Astrocyte (in vitro differentiated cells and primary cell): ENCODE measurements around the gene GRIK5. TPM values are rescaled to one million over a fixed set of nuclear protein-coding genes. Genes with fewer than 3 reads are reported as not detected.
A peak's percentile ranks its signal among the peaks of the same experiment; 100 is the strongest.

Experiments
- DNase-seq: peaks from one replicate; pipeline ENCODE4 v3.0.0-alpha.2; 2010; ENCODE audit warnings: low read depth
- FAIRE-seq: peaks from 2 replicates; lab custom pipeline; 2011; peaks lifted over from hg19 to GRCh38; lab: Jason Lieb, UNC
- H2AFZ ChIP-seq: 2 replicates; pipeline ENCODE4 v1.6.0; 2012; ENCODE audit warnings: low read depth, low read length, inconsistent platforms
- H3K27ac ChIP-seq: 2 replicates; pipeline ENCODE4 v1.5.1; 2011; ENCODE audit warnings: low read depth, low read length, inconsistent platforms
- H3K27me3 ChIP-seq: 2 replicates; pipeline ENCODE4 v1.6.0; 2011; ENCODE audit warnings: low read length, inconsistent platforms; ENCODE audit not compliant: insufficient read depth
- H3K36me3 ChIP-seq: 2 replicates; pipeline ENCODE4 v1.5.1; 2011; ENCODE audit warnings: low read length, inconsistent platforms; ENCODE audit not compliant: insufficient read depth
- H3K4me1 ChIP-seq: 2 replicates; pipeline ENCODE4 v1.5.1; 2011; ENCODE audit warnings: low read length, inconsistent platforms; ENCODE audit not compliant: insufficient read depth
- H3K4me2 ChIP-seq: 2 replicates; pipeline ENCODE4 v1.6.0; 2012; ENCODE audit warnings: low read length, inconsistent platforms
- H3K4me3 ChIP-seq: 2 replicates; pipeline ENCODE4 v1.5.1; 2011; ENCODE audit warnings: low read depth, mild to moderate bottlenecking, low read length, inconsistent platforms; ENCODE audit not compliant: insufficient read depth
- H3K79me2 ChIP-seq: 2 replicates; pipeline ENCODE4 v1.6.0; 2012; ENCODE audit warnings: mild to moderate bottlenecking, low read length, inconsistent platforms; ENCODE audit not compliant: insufficient read depth
- H3K9ac ChIP-seq: 2 replicates; pipeline ENCODE4 v1.6.0; 2012; ENCODE audit warnings: mild to moderate bottlenecking, low read length, inconsistent platforms
- H3K9me3 ChIP-seq: 2 replicates; pipeline ENCODE4 v1.5.1; 2012; ENCODE audit warnings: low read depth, mild to moderate bottlenecking, low read length, inconsistent platforms; ENCODE audit not compliant: insufficient read depth
- H4K20me1 ChIP-seq: 2 replicates; pipeline ENCODE4 v1.6.0; 2012; ENCODE audit warnings: low read length, inconsistent platforms; ENCODE audit not compliant: insufficient read depth
- H3K27ac Mint-ChIP-seq: one replicate; pipeline ENCODE4 v1.8.0; 2021; ENCODE audit warnings: mild to moderate bottlenecking, mixed read lengths; ENCODE audit not compliant: unreplicated experiment
- H3K27me3 Mint-ChIP-seq: one replicate; pipeline ENCODE4 v1.8.0; 2021; ENCODE audit warnings: low read depth, mixed read lengths; ENCODE audit not compliant: unreplicated experiment
- H3K36me3 Mint-ChIP-seq: one replicate; pipeline ENCODE4 v1.8.0; 2021; ENCODE audit warnings: low read depth, mixed read lengths; ENCODE audit not compliant: unreplicated experiment
- H3K4me1 Mint-ChIP-seq: one replicate; pipeline ENCODE4 v1.8.0; 2021; ENCODE audit warnings: low read depth, mixed read lengths; ENCODE audit not compliant: unreplicated experiment
- H3K4me3 Mint-ChIP-seq: one replicate; pipeline ENCODE4 v1.8.0; 2021; ENCODE audit warnings: mild to moderate bottlenecking, moderate library complexity, mixed read lengths; ENCODE audit not compliant: unreplicated experiment
- H3K9me3 Mint-ChIP-seq: one replicate; pipeline ENCODE4 v1.8.0; 2021; ENCODE audit warnings: mild to moderate bottlenecking, mixed read lengths; ENCODE audit not compliant: unreplicated experiment
- EZH2 ChIP-seq: IDR thresholded peaks from 2 replicates; pipeline ENCODE4 v1.6.1; 2012; ENCODE audit warnings: mild to moderate bottlenecking, low read length, inconsistent platforms; ENCODE audit not compliant: insufficient read depth
- total RNA-seq: library from RNA; stranded (reverse); gene quantifications from 2 replicates; pipeline ENCODE4 v1.2.1, GENCODE V29; 2021
- TF ChIP-seq, protein P1 (sequence below): IDR thresholded peaks from 2 replicates; pipeline ENCODE4 v1.5.1; 2011; ENCODE audit warnings: low read depth, mild to moderate bottlenecking, inconsistent platforms, low read length, moderate library complexity; ENCODE audit not compliant: insufficient read depth

Gene GRIK5
- total RNA-seq, 1 donor from 2014 or later, result 9.2 TPM

GRCh38 chr19:42095814-42096230, 25.8 kb upstream of the GRIK5 start:
- H3K4me3 ChIP-seq, result no peak overlapping the region
- no peaks in the 10 kb centered on the region for H3K9me3 Mint-ChIP-seq
- no peaks in the 10 kb centered on the region for H3K79me2 ChIP-seq
- no peaks in the 10 kb centered on the region for H4K20me1 ChIP-seq
- no peaks in the 10 kb centered on the region for H3K9me3 ChIP-seq
- peaks cover 4% of the 10 kb centered on the region for H3K4me1 ChIP-seq
- H3K4me2 ChIP-seq, result no peak overlapping the region
- H2AFZ ChIP-seq, result no peak overlapping the region
- TF ChIP-seq EZH2, result no peak
- TF ChIP-seq, protein P1, sequence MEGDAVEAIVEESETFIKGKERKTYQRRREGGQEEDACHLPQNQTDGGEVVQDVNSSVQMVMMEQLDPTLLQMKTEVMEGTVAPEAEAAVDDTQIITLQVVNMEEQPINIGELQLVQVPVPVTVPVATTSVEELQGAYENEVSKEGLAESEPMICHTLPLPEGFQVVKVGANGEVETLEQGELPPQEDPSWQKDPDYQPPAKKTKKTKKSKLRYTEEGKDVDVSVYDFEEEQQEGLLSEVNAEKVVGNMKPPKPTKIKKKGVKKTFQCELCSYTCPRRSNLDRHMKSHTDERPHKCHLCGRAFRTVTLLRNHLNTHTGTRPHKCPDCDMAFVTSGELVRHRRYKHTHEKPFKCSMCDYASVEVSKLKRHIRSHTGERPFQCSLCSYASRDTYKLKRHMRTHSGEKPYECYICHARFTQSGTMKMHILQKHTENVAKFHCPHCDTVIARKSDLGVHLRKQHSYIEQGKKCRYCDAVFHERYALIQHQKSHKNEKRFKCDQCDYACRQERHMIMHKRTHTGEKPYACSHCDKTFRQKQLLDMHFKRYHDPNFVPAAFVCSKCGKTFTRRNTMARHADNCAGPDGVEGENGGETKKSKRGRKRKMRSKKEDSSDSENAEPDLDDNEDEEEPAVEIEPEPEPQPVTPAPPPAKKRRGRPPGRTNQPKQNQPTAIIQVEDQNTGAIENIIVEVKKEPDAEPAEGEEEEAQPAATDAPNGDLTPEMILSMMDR, result no peak
- peaks cover 8% of the 10 kb centered on the region for H3K4me1 Mint-ChIP-seq
- no peaks in the 10 kb centered on the region for H3K36me3 ChIP-seq
- H3K36me3 Mint-ChIP-seq, result peaks cover 4% of the 10 kb centered on the region
- no peak for FAIRE-seq
- no peaks in the 10 kb centered on the region for H3K27me3 ChIP-seq
- H3K27me3 Mint-ChIP-seq, result peaks cover 10% of the 10 kb centered on the region
- DNase-seq, result no peak
- H3K27ac ChIP-seq, result no peak overlapping the region
- H3K4me3 Mint-ChIP-seq, result no peak overlapping the region
- no peak overlapping the region for H3K27ac Mint-ChIP-seq
- H3K9ac ChIP-seq, result no peak overlapping the region

- Histone ChIP-seq H2AFZ (no peak overlapping the region), H3K4me3 (no peak overlapping the region), H4K20me1 (no peaks in the 10 kb centered on the region), H3K79me2 (no peaks in the 10 kb centered on the region), H3K4me1 (peaks cover 4% of the 10 kb centered on the region), H3K9ac (no peak overlapping the region), H3K4me2 (no peak overlapping the region), H3K27ac (no peak overlapping the region), H3K27me3 (no peaks in the 10 kb centered on the region), H3K9me3 (no peaks in the 10 kb centered on the region), H3K36me3 (no peaks in the 10 kb centered on the region)
- TF ChIP-seq, protein P1, result no peak
- no peak for TF ChIP-seq EZH2
- Mint-ChIP-seq H3K4me3 (no peak overlapping the region), H3K4me1 (peaks cover 8% of the 10 kb centered on the region), H3K27ac (no peak overlapping the region), H3K36me3 (peaks cover 4% of the 10 kb centered on the region), H3K9me3 (no peaks in the 10 kb centered on the region), H3K27me3 (peaks cover 10% of the 10 kb centered on the region)
- no peak for FAIRE-seq
- no peak for DNase-seq
Observed at GRCh38 chr19:42095142-42095813, 25.3 kb upstream of the GRIK5 start.

DNA sequence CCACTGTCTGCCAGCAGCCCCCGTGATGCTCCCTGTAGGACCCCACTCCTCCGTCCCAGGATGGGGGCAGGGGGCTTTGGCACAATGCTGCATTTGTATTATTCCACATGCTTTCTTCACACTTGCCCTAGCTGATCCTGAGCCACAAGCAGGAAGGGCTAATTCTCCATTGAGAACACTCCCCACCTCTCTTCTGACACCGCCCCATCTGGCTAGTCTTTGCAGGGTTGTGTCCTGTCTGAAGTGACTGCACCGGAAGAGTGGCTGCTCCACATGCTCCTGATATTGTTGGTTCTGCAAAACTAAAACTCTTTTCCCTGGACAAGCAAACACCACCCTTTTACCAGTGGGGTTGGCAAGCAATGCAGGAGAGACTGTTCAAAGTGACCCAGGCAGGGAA, 23.9 kb upstream of the GRIK5 start:
- FAIRE-seq, result no peak

More for the DNA sequence above, 23.9 kb upstream of the GRIK5 start:
- H3K4me1 ChIP-seq, result peaks cover 7% of the 10 kb centered on the region
- TF ChIP-seq, protein P1, result no peak
- TF ChIP-seq EZH2, result no peak
- no peak overlapping the region for H3K9ac ChIP-seq
- no peak overlapping the region for H3K4me3 ChIP-seq
- H2AFZ ChIP-seq, result no peak overlapping the region
- H3K4me2 ChIP-seq, result no peak overlapping the region
- Mint-ChIP-seq H3K9me3 (no peaks in the 10 kb centered on the region), H3K27ac (no peak overlapping the region), H3K4me1 (peaks cover 13% of the 10 kb centered on the region), H3K27me3 (peaks cover 10% of the 10 kb centered on the region), H3K4me3 (peak overlapping the region; percentile 41), H3K36me3 (peaks cover 4% of the 10 kb centered on the region)
- H4K20me1 ChIP-seq, result no peaks in the 10 kb centered on the region
- H3K36me3 ChIP-seq, result no peaks in the 10 kb centered on the region
- H3K79me2 ChIP-seq, result no peaks in the 10 kb centered on the region
- H3K27ac ChIP-seq, result no peak overlapping the region
- H3K9me3 ChIP-seq, result no peaks in the 10 kb centered on the region
- H3K27me3 ChIP-seq, result no peaks in the 10 kb centered on the region
- no peak for DNase-seq
